Stomach (tissue), 19 donors: ENCODE data around the gene LPA. TPM values are rescaled to one million over a fixed set of nuclear protein-coding genes. Genes with fewer than 3 reads are reported as not detected.
"Not testable (repeated sequence)": the region's sequence is repeated elsewhere in the genome, so short reads cannot be mapped to it uniquely, and the experiment has no call there.

ENCODE experiments used
- DNase-seq, 2 donors: peaks; one replicate each; pipeline versions ENCODE4 v3.0.0 to v3.0.0-alpha.2; 2013 to 2019
- H3K27ac ChIP-seq, 5 donors: fragments of 200-600 bp in 4 of 5; sonication (generic) in 4 of 5; one replicate each; pipeline ENCODE4 v1.5.1; 2013 to 2019; ENCODE audit warnings: mild to moderate bottlenecking in 1 of 5, moderate library complexity in 1 of 5
- H3K27me3 ChIP-seq, 3 donors: fragments of 200-600 bp; sonication (generic); one replicate each; pipeline ENCODE4 v1.5.1; 2017 to 2019; ENCODE audit warnings: mixed run types in 1 of 3
- H3K36me3 ChIP-seq, 4 donors: fragments of 200-600 bp; sonication (generic); 1 replicate in 3 of 4; 2 replicates in 1 of 4; pipeline ENCODE4 v1.5.1; 2016 to 2019
- H3K4me1 ChIP-seq, 4 donors: fragments of 200-600 bp; sonication (generic); one replicate each; pipeline ENCODE4 v1.5.1; 2016 to 2019
- H3K4me3 ChIP-seq, 4 donors: fragments of 200-600 bp; sonication (generic) in 3 of 4; one replicate each; pipeline ENCODE4 v1.5.1; 2016 to 2019; ENCODE audit warnings: mild to moderate bottlenecking in 1 of 4
- H3K9me3 ChIP-seq, 4 donors: fragments of 200-600 bp; sonication (generic); one replicate each; pipeline ENCODE4 v1.5.1; 2016 to 2019
- EP300 ChIP-seq: sonication (generic); formaldehyde crosslinking; IDR thresholded peaks from one replicate; pipeline ENCODE4 v1.6.1; 2017; ENCODE audit warnings: antibody characterized with exemption
- POLR2A ChIP-seq, 4 donors: fragments of 450-650 bp; IDR thresholded peaks; one replicate each; pipeline ENCODE4 v1.6.1; 2016; ENCODE audit warnings: antibody characterized with exemption in 4 of 4, control low read depth in 2 of 4, mild to moderate bottlenecking in 1 of 4, moderate library complexity in 1 of 4
- POLR2AphosphoS5 ChIP-seq, 3 donors: sonication (generic); formaldehyde crosslinking; IDR thresholded peaks; one replicate each; pipeline ENCODE4 v1.6.1; 2016; ENCODE audit warnings: antibody characterized with exemption in 3 of 3
- WGBS, 5 donors: extraction: QIAGEN DNeasy Blood & Tissue Kit in 3 of 5; methylation state at CpG; one replicate each; pipeline versions ENCODE4 v1.1.5 to v1.1.7; 2013 to 2018; 5-methylcytosine and 5-hydroxymethylcytosine counted together
- intact Hi-C: fragments of 100-400 bp; cut with DNase I; formaldehyde crosslinking; loops from one replicate; pipeline ENCODE4 v1.15.1; 2023; ENCODE audit warnings: low total_unique reads
- long read RNA-seq, 10 donors: transcript quantifications; one replicate each; lab custom pipeline, GENCODE V29; 2026
- polyA plus RNA-seq, 3 donors: library from polyadenylated mRNA; stranded (reverse); fragments of 200-250 nt; gene quantifications; one replicate each; pipeline ENCODE4 v1.2.3, GENCODE V29; 2013
- total RNA-seq, 5 donors: library from RNA; depleted of rRNA; stranded (reverse); fragments of >200 nt; gene quantifications; one replicate each; pipeline versions ENCODE4 v1.1.0 to v1.2.3, GENCODE V29; 2014 to 2016
- TF ChIP-seq, protein P1 (sequence below), 7 experiments: fragments of 450-650 bp in 4 of 7; fragments of 200-600 bp in 3 of 7; sonication (generic) in 3 of 7; IDR thresholded peaks; one replicate each; pipeline ENCODE4 v1.5.1; 2016 to 2019; ENCODE audit warnings: antibody characterized with exemption in 7 of 7, control low read depth in 2 of 7, mild to moderate bottlenecking in 1 of 7
- donor health status: healthy with polysubstance abuse.
- donor health status: Bipolar disorder and iron deficiency.
- donor health status: healthy.

Gene LPA, protein sequence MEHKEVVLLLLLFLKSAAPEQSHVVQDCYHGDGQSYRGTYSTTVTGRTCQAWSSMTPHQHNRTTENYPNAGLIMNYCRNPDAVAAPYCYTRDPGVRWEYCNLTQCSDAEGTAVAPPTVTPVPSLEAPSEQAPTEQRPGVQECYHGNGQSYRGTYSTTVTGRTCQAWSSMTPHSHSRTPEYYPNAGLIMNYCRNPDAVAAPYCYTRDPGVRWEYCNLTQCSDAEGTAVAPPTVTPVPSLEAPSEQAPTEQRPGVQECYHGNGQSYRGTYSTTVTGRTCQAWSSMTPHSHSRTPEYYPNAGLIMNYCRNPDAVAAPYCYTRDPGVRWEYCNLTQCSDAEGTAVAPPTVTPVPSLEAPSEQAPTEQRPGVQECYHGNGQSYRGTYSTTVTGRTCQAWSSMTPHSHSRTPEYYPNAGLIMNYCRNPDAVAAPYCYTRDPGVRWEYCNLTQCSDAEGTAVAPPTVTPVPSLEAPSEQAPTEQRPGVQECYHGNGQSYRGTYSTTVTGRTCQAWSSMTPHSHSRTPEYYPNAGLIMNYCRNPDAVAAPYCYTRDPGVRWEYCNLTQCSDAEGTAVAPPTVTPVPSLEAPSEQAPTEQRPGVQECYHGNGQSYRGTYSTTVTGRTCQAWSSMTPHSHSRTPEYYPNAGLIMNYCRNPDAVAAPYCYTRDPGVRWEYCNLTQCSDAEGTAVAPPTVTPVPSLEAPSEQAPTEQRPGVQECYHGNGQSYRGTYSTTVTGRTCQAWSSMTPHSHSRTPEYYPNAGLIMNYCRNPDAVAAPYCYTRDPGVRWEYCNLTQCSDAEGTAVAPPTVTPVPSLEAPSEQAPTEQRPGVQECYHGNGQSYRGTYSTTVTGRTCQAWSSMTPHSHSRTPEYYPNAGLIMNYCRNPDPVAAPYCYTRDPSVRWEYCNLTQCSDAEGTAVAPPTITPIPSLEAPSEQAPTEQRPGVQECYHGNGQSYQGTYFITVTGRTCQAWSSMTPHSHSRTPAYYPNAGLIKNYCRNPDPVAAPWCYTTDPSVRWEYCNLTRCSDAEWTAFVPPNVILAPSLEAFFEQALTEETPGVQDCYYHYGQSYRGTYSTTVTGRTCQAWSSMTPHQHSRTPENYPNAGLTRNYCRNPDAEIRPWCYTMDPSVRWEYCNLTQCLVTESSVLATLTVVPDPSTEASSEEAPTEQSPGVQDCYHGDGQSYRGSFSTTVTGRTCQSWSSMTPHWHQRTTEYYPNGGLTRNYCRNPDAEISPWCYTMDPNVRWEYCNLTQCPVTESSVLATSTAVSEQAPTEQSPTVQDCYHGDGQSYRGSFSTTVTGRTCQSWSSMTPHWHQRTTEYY (N-terminal part only)
- not detected for total RNA-seq
- polyA plus RNA-seq = under 1 TPM in 1 of 3 donors, not detected in 2; 0.25 TPM
- long read RNA-seq, donor 1 = 0 reads
- long read RNA-seq, donor 2 = 0 reads
- long read RNA-seq, donor 3 = 0 reads
- long read RNA-seq, donor 4 = 0 reads
- long read RNA-seq, donor 5 = 0 reads
- long read RNA-seq, donor 6 = 0 reads
- long read RNA-seq, donor 7 = 0 reads
- long read RNA-seq, donor 8 = 0 reads
- long read RNA-seq, donor 9 = 0 reads
- long read RNA-seq, donor 10 = 0 reads

GRCh38 chr6:160664198-160664597, at the start of gene LPA:
Gene LPA (minus strand): TSS chr6:160664275. CDS start chr6:160664214, 61 bp downstream.
- WGBS, 5 donors = 28 to 75% (median 60%) methylated on average over 1 of the region's 1 CpG
- intact Hi-C loops, H3K27ac ChIP-seq, H3K36me3 ChIP-seq, H3K4me3 ChIP-seq, H3K9me3 ChIP-seq, H3K4me1 ChIP-seq, DNase-seq, H3K27me3 ChIP-seq: not testable (repeated sequence)

DNA sequence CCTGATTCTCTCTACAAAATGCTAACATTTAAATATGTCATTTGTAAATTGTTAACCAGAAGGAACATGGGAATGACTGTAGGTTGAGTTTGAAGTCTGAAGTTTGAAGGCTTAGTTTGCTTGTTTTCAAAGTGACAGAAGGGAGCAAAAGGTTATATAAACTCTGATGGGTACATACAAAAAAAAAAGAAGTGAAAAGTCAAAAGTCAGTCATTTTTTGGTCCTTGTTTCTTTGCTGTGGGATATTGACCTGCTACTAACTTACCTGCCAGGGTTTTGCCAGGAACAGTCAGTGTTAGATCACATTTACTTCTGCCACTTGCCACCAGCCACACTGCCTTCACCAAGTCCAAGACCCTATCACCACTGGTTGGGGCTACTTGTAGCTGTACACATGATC, 44.9 kb upstream of the LPA start:
- DNase-seq, intact Hi-C loops: not testable (repeated sequence)

GRCh38 chr6:160704688-160705087, 40.6 kb upstream of the LPA start:
- H3K27me3 ChIP-seq, H3K36me3 ChIP-seq, DNase-seq, H3K27ac ChIP-seq, H3K4me1 ChIP-seq, intact Hi-C loops, H3K9me3 ChIP-seq, H3K4me3 ChIP-seq: not testable (repeated sequence)
- 76 to 88% (median 86%) methylated on average over 7 of the region's 7 CpGs for WGBS, 5 donors

More for the DNA sequence above, 44.9 kb upstream of the LPA start:
- H3K9me3 ChIP-seq, H3K4me1 ChIP-seq, H3K27me3 ChIP-seq, H3K36me3 ChIP-seq, H3K4me3 ChIP-seq, H3K27ac ChIP-seq: not testable (repeated sequence)

GRCh38 chr6:160701918-160702680, 38.0 kb upstream of the LPA start, which contains the start of gene PLG:
Gene PLG (plus strand): TSS chr6:160702244. CDS start chr6:160702305, 61 bp downstream.
- H3K27ac ChIP-seq, H3K27me3 ChIP-seq, H3K36me3 ChIP-seq, H3K4me3 ChIP-seq, H3K9me3 ChIP-seq, H3K4me1 ChIP-seq, intact Hi-C loops, DNase-seq: not testable (repeated sequence)
- WGBS, 5 donors = 64 to 77% (median 69%) methylated on average over 6 of the region's 6 CpGs

GRCh38 chr6:160697826-160698225, 33.8 kb upstream of the LPA start:
- no peak overlapping the region for H3K27ac ChIP-seq
- H3K36me3 ChIP-seq = no peaks in the 10 kb centered on the region
- intact Hi-C loops = no loop called here
- WGBS, 5 donors = 42 to 65% (median 55%) methylated on average over 6 of the region's 6 CpGs
- peaks cover 0 to under 1% (median 0%) of the 10 kb centered on the region in 4 donors for H3K9me3 ChIP-seq
- H3K4me1 ChIP-seq = peaks cover 0 to 6% (median 0%) of the 10 kb centered on the region in 4 donors
- no peak overlapping the region for H3K4me3 ChIP-seq
- DNase-seq = no peak
- no peak for TF ChIP-seq POLR2A (IDR thresholded peaks at IDR 0.05)
- TF ChIP-seq, protein P1, sequence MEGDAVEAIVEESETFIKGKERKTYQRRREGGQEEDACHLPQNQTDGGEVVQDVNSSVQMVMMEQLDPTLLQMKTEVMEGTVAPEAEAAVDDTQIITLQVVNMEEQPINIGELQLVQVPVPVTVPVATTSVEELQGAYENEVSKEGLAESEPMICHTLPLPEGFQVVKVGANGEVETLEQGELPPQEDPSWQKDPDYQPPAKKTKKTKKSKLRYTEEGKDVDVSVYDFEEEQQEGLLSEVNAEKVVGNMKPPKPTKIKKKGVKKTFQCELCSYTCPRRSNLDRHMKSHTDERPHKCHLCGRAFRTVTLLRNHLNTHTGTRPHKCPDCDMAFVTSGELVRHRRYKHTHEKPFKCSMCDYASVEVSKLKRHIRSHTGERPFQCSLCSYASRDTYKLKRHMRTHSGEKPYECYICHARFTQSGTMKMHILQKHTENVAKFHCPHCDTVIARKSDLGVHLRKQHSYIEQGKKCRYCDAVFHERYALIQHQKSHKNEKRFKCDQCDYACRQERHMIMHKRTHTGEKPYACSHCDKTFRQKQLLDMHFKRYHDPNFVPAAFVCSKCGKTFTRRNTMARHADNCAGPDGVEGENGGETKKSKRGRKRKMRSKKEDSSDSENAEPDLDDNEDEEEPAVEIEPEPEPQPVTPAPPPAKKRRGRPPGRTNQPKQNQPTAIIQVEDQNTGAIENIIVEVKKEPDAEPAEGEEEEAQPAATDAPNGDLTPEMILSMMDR (IDR thresholded peaks at IDR 0.05) = no peak
- no peak for TF ChIP-seq EP300
- no peak for TF ChIP-seq POLR2AphosphoS5 (IDR thresholded peaks at IDR 0.05)
- no peaks in the 10 kb centered on the region for H3K27me3 ChIP-seq

- intact Hi-C loops, H3K9me3 ChIP-seq, H3K4me3 ChIP-seq, H3K27ac ChIP-seq, H3K27me3 ChIP-seq, H3K36me3 ChIP-seq, H3K4me1 ChIP-seq: not testable (repeated sequence)
- 33 to 62% (median 43%) methylated on average over 3 of the region's 3 CpGs for WGBS, 5 donors
- peak in 1 of 2 donors; percentile 44 for DNase-seq
Observed at GRCh38 chr6:160696884-160697283, 32.8 kb upstream of the LPA start.

GRCh38 chr6:160695622-160696021, 31.5 kb upstream of the LPA start:
- 67 to 74% (median 70%) methylated on average over 2 of the region's 2 CpGs for WGBS, 5 donors
- intact Hi-C loops, H3K9me3 ChIP-seq, H3K36me3 ChIP-seq, DNase-seq, H3K4me3 ChIP-seq, H3K27ac ChIP-seq, H3K4me1 ChIP-seq, H3K27me3 ChIP-seq: not testable (repeated sequence)

GRCh38 chr6:160695025-160695424, 30.9 kb upstream of the LPA start:
- H3K9me3 ChIP-seq, H3K4me1 ChIP-seq, intact Hi-C loops, H3K27ac ChIP-seq, H3K4me3 ChIP-seq, DNase-seq, H3K36me3 ChIP-seq, H3K27me3 ChIP-seq: not testable (repeated sequence)
